ENCODE results near the gene DRAXIN.

DRAXIN gene

DNA sequence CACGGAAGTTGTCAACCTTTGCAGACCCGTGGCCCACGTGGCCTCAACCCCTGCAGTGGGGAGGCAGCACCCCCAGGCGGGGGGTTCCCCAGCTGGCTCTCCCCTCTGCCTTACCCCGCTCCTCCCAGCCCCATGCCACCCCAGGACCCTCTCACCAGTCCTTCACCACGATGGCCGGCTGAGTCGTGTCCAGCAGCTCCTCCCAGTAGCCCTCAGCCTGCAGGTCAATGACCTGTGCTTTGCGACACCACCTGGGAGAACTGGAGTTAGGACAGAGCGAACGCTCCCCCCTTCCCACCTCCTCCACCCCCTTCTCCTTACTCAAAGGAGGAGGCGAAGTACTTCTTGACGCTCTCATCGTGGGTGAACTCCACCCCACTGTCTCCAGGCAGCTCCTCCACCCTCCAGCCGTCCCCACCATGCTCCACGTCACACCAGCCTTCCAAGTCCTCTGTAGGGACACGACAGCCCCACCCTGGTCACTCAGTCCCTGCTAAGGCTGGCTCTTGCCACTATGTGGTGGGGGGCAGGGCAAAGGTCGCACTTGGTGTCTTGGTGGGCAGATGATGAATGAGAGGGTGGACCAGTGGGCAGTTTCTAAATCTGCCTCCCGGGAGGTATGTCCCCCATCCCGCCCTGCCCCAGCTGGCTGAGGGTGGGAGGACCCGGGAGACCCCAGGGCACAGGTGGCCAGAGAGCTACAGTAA, 41.7 kb upstream of the DRAXIN start:
- POLR2A ChIA-PET, result interaction anchor here (0.6 kb wide), 1 partner anchor 259 kb away, joined by 3 read pairs; no protein-coding TSS in a partner anchor
- CTCF ChIA-PET, result interaction anchor here (0.6 to 22.2 kb wide), 21 partner anchors 8 to 960 kb away, joined by 3 to 456 read pairs (median 6); partner anchors contain the start of genes AGTRAP and FBXO6
- H3K4me3 ChIP-seq (ENCODE audit: low read depth, low read length), result no peak overlapping the region
- DNase-seq (ENCODE audit: low read depth, low spot score), result no peak
- TF ChIP-seq, protein P1, sequence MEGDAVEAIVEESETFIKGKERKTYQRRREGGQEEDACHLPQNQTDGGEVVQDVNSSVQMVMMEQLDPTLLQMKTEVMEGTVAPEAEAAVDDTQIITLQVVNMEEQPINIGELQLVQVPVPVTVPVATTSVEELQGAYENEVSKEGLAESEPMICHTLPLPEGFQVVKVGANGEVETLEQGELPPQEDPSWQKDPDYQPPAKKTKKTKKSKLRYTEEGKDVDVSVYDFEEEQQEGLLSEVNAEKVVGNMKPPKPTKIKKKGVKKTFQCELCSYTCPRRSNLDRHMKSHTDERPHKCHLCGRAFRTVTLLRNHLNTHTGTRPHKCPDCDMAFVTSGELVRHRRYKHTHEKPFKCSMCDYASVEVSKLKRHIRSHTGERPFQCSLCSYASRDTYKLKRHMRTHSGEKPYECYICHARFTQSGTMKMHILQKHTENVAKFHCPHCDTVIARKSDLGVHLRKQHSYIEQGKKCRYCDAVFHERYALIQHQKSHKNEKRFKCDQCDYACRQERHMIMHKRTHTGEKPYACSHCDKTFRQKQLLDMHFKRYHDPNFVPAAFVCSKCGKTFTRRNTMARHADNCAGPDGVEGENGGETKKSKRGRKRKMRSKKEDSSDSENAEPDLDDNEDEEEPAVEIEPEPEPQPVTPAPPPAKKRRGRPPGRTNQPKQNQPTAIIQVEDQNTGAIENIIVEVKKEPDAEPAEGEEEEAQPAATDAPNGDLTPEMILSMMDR (IDR thresholded peaks at IDR 0.05; ENCODE audit: insufficient read depth, low read length, missing control alignments), result no peak

GRCh38 chr1:11650331-11650991, 41.0 kb upstream of the DRAXIN start:
- ChIA-PET POLR2A (interaction anchor here (0.6 kb wide), 1 partner anchor 258 kb away, joined by 3 read pairs; no protein-coding TSS in a partner anchor), CTCF (interaction anchor here (0.6 to 22.2 kb wide), 20 partner anchors 9 to 614 kb away, joined by 3 to 456 read pairs (median 6); partner anchors contain the start of genes AGTRAP and FBXO6)
- H3K4me3 ChIP-seq (ENCODE audit: low read depth, low read length), result peak overlapping the region; percentile 12
- DNase-seq (ENCODE audit: low read depth, low spot score), result no peak
- TF ChIP-seq, protein P1 (IDR thresholded peaks at IDR 0.05; ENCODE audit: insufficient read depth, low read length, missing control alignments), result peak; percentile 76

- ChIA-PET POLR2A (no interaction called here), CTCF (interaction anchor here (1.2 to 22.2 kb wide), 13 partner anchors 9 to 615 kb away, joined by 3 to 456 read pairs (median 11); partner anchors contain the start of gene AGTRAP)
- no peak for DNase-seq (ENCODE audit: low read depth, low spot score)
- TF ChIP-seq, protein P1 (IDR thresholded peaks at IDR 0.05; ENCODE audit: insufficient read depth, low read length, missing control alignments), result no peak
- no peak overlapping the region for H3K4me3 ChIP-seq (ENCODE audit: low read depth, low read length)
Observed at GRCh38 chr1:11651017-11651416, 40.5 kb upstream of the DRAXIN start.

- ChIA-PET POLR2A (no interaction called here), CTCF (interaction anchor here (1.3 to 22.2 kb wide), 6 partner anchors 11 to 616 kb away, joined by 3 to 456 read pairs (median 66); partner anchors contain the start of gene FBXO6)
- no peak for DNase-seq (ENCODE audit: low read depth, low spot score)
- no peak overlapping the region for H3K4me3 ChIP-seq (ENCODE audit: low read depth, low read length)
- TF ChIP-seq, protein P1 (IDR thresholded peaks at IDR 0.05; ENCODE audit: insufficient read depth, low read length, missing control alignments), result no peak
Observed at GRCh38 chr1:11652203-11652780, 39.2 kb upstream of the DRAXIN start.

GRCh38 chr1:11653101-11653860, 38.2 kb upstream of the DRAXIN start:
- DNase-seq (ENCODE audit: low read depth, low spot score), result no peak
- ChIA-PET CTCF (interaction anchor here (0.9 to 22.2 kb wide), 9 partner anchors 8 to 617 kb away, joined by 3 to 456 read pairs (median 28); partner anchors contain the start of gene FBXO6), POLR2A (interaction anchor here (0.7 kb wide), 1 partner anchor 479 kb away, joined by 4 read pairs; no protein-coding TSS in a partner anchor)
- no peak overlapping the region for H3K4me3 ChIP-seq (ENCODE audit: low read depth, low read length)
- TF ChIP-seq, protein P1 (IDR thresholded peaks at IDR 0.05; ENCODE audit: insufficient read depth, low read length, missing control alignments), result no peak

All from AG04449 (cell line).